Stimulated activated naive CD8-positive, alpha-beta T cell treated with anti-CD3 and anti-CD28 coated beads, Interleukin-15, amount 100 ng/mL, for 72 hours (primary cell): Measurements from ENCODE around the gene AGMAT.
A peak's percentile ranks its signal among the peaks of the same experiment; 100 is the strongest.

Source experiments
- ATAC-seq: fragments of 150-1000 bp; cut with Tn5 transposase; 2 replicates; pipeline ENCODE4 v1.10.0; 2021; ENCODE audit warnings: mild to moderate bottlenecking, moderate library complexity
- DNase-seq, 2 donors: peaks; one replicate each; pipeline ENCODE4 v3.0.0; 2021 to 2022
- H3K27ac Mint-ChIP-seq, 2 donors: one replicate each; pipeline ENCODE4 v1.8.0; 2022; ENCODE audit warnings: mild to moderate bottlenecking in 2 of 2, mixed read lengths in 2 of 2, moderate library complexity in 2 of 2
- H3K27me3 Mint-ChIP-seq: one replicate; pipeline ENCODE4 v1.8.0; 2022; ENCODE audit warnings: mixed read lengths
- H3K4me1 Mint-ChIP-seq: one replicate; pipeline ENCODE4 v1.8.0; 2022; ENCODE audit warnings: mild to moderate bottlenecking, mixed read lengths
- H3K4me3 Mint-ChIP-seq, 2 donors: one replicate each; pipeline ENCODE4 v1.8.0; 2022; ENCODE audit warnings: mild to moderate bottlenecking in 2 of 2, mixed read lengths in 2 of 2, moderate library complexity in 1 of 2
- H3K9me3 Mint-ChIP-seq, 2 donors: one replicate each; pipeline ENCODE4 v1.8.0; 2022; ENCODE audit warnings: mixed read lengths in 2 of 2

AGMAT gene

DNA sequence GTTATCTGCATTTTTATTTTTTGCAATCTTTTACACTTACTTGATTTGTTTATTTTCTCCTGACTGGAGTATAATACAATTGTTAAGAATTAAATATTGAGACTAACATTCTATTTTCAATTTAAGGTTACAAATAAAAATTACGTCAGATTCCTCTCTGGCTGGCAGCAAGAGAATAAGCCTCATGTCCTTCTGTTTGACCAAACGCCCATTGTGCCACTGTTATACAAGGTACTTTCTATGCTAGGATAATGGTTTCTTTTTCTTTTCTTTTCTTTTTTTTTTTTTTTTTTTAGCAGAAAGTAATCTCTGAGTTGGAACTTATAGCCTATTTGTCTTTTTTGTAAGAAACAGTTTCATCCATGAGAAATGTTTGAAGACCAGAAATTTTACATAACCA, 38.2 kb downstream of the AGMAT start:
- no peaks in the 10 kb centered on the region for H3K4me1 Mint-ChIP-seq
- H3K4me3 Mint-ChIP-seq, result no peak overlapping the region
- ATAC-seq, result no peak
- no peaks in the 10 kb centered on the region for H3K27me3 Mint-ChIP-seq
- no peak overlapping the region for H3K27ac Mint-ChIP-seq
- no peak for DNase-seq
- H3K9me3 Mint-ChIP-seq, result no peaks in the 10 kb centered on the region

DNA sequence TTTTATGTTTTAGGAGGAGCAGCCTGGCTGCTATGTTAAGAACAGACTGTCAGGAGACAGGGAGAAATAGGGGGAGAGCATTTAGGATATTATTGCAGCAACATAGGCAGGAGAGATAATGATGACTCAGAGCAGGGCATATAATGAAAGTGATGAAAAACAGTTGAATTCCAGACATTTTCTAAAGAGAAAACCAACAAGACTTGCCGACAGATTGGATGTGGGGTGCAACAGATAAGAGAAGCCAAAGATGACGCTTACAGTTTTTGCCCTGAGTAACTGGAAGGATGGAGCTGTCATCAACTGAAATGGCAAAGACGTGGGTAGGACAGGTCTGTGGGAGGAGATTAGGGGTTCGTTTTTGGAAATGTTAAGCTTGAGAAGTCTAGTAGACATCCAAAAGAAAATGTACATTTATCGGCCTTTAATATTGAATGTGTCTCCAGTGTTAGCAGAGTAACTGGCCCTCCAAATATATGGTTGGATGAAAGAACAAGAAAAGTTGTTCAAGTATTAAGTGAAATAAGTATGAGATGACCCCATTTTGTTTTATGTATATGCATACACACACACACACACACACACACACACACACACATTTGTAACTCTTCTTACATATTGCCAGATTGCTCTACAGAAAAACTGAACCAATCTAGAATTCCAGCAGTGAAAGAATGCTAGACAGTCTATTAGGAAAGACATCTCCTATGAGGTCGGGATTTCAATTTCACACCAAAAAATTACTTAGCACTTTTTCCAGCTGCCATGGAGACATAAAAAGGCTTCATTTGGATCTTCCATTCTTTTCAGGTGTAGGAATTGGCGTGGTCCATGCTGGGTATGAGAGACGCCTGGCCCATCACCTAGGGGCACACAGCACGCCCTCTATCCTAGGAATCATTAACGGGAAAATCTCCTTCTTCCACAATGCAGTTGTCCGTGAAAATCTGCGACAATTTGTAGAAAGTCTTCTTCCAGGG, 41.0 kb downstream of the AGMAT start:
- no peak for ATAC-seq
- no peaks in the 10 kb centered on the region for H3K9me3 Mint-ChIP-seq
- no peak overlapping the region for H3K27ac Mint-ChIP-seq
- no peaks in the 10 kb centered on the region for H3K27me3 Mint-ChIP-seq
- no peak for DNase-seq
- H3K4me3 Mint-ChIP-seq, result no peak overlapping the region
- no peaks in the 10 kb centered on the region for H3K4me1 Mint-ChIP-seq

DNA sequence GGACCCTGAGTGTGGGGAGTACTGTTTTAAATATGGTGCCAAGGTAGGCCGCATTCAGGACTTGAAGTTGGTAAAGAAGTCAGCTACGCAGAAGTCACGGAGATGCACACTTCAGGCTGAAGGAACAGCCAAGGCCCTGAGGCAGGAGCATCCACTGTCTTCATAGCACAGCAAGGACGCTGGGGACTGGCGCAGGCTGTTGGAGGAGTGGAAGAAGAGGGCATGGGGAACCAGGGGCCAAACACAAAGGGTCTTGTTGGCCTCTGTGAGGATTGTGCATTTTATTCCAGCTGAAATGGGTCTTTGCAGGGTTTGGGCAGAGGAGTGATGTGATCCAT, 41.6 kb downstream of the AGMAT start:
- no peak for ATAC-seq
- no peaks in the 10 kb centered on the region for H3K4me1 Mint-ChIP-seq
- no peak overlapping the region for H3K4me3 Mint-ChIP-seq
- no peak overlapping the region for H3K27ac Mint-ChIP-seq
- H3K27me3 Mint-ChIP-seq, result no peaks in the 10 kb centered on the region
- no peaks in the 10 kb centered on the region for H3K9me3 Mint-ChIP-seq
- DNase-seq, result no peak

DNA sequence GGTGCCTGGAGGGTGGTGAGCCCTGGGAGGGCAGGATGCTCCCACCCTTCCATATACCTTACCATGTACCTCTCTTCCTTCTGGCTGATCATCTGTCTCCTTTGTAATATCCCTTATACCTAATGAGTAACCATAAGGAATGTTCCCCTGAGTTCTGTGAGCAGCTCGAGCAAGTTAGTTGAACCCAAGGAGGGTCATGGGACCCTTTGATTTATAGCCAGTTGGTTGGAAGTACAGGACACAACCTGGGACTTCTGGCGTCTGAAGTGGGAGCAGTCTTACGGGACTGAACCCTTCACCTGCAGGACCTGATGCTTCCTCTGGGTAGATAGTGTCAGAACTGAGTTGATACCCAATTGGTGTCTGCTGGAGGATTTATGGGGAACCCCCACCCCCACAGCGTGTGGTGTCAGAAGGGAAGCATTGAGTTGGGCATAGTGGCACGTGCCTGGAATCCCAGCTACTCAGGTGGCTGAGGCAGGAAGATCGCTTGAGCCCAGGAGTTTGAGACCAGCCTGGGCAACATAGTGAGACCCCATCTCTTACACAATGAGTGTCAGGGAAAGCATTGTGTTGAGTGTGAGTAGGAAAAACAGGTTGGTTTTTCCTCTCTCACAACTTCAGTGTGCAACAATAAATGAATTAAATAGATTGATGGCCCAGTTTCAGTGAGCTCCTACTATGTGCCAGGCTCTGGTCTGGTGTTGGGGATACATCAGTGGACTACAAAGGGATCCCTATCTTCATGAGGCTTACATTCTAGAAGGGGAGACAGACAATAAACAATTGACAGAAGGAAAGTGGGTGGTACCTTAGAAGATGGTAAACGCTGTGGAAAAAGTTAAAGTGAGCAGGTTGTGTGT, 42.2 kb downstream of the AGMAT start:
- Mint-ChIP-seq H3K9me3 (no peaks in the 10 kb centered on the region), H3K4me1 (no peaks in the 10 kb centered on the region), H3K27ac (peak overlapping the region in 1 of 2 donors; percentile 31), H3K27me3 (no peaks in the 10 kb centered on the region), H3K4me3 (no peak overlapping the region)
- ATAC-seq (no peak), DNase-seq (no peak)

DNA sequence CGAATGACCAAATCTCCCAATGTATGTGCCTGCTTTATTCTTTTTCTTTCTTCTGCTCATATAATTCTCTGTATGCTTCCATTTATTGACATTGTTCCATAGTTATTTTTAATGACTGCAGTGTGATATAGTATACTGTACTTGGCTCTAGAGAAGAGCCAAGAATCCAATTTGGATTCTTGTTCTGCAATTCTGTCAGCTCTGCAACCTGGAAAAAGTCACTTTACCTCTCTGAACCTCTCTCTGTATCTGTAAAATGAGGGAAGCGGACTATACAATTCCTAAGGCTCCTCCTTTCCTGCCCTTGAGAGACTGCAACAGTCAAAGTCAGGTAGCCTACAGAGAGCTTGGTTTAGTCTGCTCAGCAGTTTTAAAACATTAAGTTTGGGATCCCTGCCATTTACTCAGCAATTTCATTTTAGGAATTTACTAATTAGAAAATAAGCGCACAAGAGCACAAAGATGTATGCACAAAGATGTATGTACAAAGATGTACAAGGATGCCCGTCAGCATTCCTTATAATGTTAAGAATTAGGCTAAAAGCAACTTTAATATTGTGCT, 43.5 kb downstream of the AGMAT start:
- Mint-ChIP-seq H3K27ac (peak overlapping the region in 1 of 2 donors; percentile 4), H3K4me3 (no peak overlapping the region), H3K4me1 (no peaks in the 10 kb centered on the region), H3K9me3 (no peaks in the 10 kb centered on the region), H3K27me3 (no peaks in the 10 kb centered on the region)
- ATAC-seq (no peak), DNase-seq (no peak)

DNA sequence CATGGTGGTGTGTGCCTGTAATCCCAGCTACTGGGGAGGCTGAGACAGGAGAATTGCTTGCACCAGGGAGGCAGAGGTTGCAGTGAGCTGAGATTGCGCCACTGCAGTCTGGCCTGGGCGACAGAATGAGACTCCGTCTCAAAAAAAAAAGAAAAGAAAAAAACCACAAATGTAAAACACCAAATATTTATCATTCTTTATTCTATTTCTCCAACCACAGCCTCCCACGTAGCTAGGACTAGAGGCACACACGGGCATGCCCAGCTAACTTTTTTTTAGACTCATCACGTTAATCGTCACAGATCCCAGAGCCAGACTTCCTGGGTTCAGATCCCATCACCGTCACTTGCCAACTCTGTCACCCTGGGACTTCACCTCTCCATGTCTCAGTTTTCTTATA, 44.7 kb downstream of the AGMAT start:
- Mint-ChIP-seq H3K27ac (peak overlapping the region in 1 of 2 donors; percentile 64), H3K9me3 (no peaks in the 10 kb centered on the region), H3K4me1 (no peaks in the 10 kb centered on the region), H3K4me3 (no peak overlapping the region), H3K27me3 (no peaks in the 10 kb centered on the region)
- DNase-seq (no peak), ATAC-seq (no peak)

DNA sequence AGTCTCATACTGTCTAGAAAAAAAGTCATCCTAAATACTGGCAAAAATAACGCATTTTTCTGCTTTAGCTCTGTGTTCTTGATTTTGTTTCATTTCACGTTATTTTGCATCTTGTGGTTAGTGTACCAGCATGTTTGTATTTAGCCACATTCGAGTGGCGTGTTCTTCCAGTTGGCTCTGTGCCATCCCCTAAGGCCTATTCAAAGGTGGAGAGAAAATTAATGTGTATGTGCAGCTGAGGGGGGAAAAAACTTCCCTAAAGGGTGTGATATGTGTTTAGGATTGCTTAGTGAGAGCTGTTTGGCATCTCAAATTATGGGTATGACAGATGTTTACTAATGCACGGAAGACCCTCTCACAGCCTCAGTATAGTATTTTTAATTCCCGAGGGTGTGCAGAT, 46.1 kb downstream of the AGMAT start:
- H3K4me3 Mint-ChIP-seq, result no peak overlapping the region
- no peak overlapping the region for H3K27ac Mint-ChIP-seq
- H3K9me3 Mint-ChIP-seq, result no peaks in the 10 kb centered on the region
- H3K4me1 Mint-ChIP-seq, result no peaks in the 10 kb centered on the region
- DNase-seq, result no peak
- H3K27me3 Mint-ChIP-seq, result no peaks in the 10 kb centered on the region
- no peak for ATAC-seq

DNA sequence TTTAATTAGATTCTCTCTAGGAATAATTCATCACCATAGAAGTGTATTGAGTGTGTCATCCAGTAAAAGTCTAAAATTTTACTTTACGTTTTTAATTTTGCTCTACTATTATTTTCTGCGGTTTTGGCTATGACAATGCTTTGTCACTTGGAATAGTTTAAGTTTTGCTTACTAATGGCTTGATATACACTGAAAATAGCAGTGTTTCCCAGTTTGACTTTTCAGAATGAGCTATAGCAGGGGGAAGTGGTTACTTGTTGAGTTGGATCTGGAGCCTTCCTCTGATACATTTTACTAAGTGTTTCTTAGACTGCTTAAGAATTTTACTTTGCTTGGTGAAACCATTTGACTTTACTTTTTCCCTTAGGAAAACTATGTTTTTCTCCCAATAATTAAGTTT, 53.2 kb downstream of the AGMAT start:
- Mint-ChIP-seq H3K9me3 (no peaks in the 10 kb centered on the region), H3K27ac (no peak overlapping the region), H3K4me1 (peaks cover 18% of the 10 kb centered on the region), H3K4me3 (no peak overlapping the region), H3K27me3 (no peaks in the 10 kb centered on the region)
- no peak for DNase-seq
- no peak for ATAC-seq

DNA sequence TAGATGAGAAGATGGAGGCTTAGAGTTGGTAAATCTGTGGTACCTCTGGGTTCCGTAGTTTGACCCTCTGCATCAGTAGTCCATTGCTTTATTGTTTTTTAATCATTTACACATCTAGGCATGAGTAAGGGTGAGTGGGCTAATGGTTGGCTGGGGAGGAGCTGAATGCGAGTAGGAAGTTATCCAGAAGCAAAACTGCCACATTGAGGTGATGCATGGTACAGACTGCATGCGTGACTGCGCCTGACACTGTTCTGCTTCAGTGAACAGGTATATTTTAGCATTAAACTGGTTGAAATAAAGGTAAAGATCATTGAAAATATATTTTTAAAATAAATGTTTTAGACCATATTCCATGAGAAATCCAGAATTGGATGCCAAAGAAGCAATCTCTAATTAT, 53.8 kb downstream of the AGMAT start:
- no peak overlapping the region for H3K4me3 Mint-ChIP-seq
- H3K4me1 Mint-ChIP-seq, result peaks cover 24% of the 10 kb centered on the region
- H3K9me3 Mint-ChIP-seq, result no peaks in the 10 kb centered on the region
- no peak for ATAC-seq
- no peak overlapping the region for H3K27ac Mint-ChIP-seq
- DNase-seq, result no peak
- no peaks in the 10 kb centered on the region for H3K27me3 Mint-ChIP-seq

DNA sequence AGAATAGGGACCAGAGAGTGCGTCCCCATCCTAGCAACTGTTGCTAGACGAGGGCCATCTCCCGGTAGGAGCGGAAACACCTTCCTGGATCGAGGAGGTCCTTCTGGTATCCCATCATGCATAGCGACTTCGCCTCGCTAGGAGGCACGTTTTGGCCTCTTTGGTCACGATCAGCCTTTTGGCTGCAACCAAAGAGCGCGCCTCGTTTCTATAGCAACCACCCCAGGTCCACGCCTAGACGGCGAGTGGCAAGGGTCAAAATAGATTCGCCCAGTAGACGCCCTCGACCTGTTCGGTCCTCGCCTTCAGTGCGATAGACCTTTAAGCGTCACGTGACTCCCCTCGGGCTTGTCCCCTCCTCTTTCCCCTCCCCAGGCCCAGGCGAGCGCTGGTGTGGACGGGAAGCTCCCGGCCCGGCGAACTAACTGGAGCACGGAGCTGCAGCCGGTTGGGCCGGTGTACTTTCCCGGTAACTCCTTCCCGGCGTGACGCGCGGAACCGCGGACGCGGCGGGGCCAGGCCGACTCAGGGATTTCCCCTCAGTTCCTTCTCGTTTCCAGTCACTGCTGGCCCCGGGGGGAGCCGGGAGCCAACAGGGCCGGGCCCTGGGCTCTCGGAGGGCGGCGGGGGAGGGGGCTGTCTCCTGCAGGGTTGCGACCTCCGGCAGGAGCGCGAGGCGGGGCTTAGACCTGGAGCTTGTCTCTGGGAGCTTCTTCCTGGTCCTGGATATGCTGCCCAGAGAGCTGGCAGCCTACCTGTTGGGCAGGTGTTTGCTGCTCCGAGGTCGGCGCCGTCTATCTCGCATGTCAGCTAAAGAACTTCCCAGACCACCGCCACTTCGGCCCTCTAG, 58.1 kb downstream of the AGMAT start, which contains the start of gene DNAJC16:
Gene DNAJC16 (plus strand): TSS at position 359 of the 850 bp plus-strand sequence. CDS start 2,258 bp downstream, outside the sequence.
- peaks cover 44% of the 10 kb centered on the region for H3K4me1 Mint-ChIP-seq
- H3K27ac Mint-ChIP-seq, result peak within 1 kb of the TSS; percentile 96
- H3K27me3 Mint-ChIP-seq, result no peaks in the 10 kb centered on the region
- DNase-seq (peak; percentile 97 to 99), ATAC-seq (peak; percentile 78)
- peak within 1 kb of the TSS; percentile 93 to 95 for H3K4me3 Mint-ChIP-seq
- no peaks in the 10 kb centered on the region for H3K9me3 Mint-ChIP-seq

DNA sequence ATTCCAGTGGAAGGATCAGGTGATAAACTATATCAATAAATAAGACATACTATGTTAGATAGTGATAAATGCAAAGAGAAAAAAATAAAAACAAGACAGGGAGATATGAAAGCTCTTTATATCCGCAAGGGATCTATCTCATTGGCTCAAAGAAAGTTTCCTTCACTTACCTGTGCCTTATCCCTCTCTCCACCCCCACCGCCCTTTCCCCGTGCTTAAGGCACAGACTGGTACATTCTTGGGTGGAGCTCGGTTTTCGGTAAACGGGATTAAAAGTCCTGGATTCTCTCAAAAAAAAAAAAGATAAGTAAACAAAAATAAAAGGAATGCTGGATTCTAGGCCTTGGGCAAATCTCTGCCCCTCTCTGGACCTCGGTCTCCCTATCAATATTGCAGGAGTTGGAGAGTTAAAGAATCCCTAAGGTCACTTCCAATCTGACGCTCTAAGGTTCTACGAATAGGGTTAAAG, 58.8 kb downstream of the AGMAT start:
- peak overlapping the region; percentile 73 to 96 for H3K27ac Mint-ChIP-seq
- H3K27me3 Mint-ChIP-seq, result no peaks in the 10 kb centered on the region
- peaks cover 51% of the 10 kb centered on the region for H3K4me1 Mint-ChIP-seq
- ATAC-seq (no peak), DNase-seq (no peak)
- no peaks in the 10 kb centered on the region for H3K9me3 Mint-ChIP-seq
- H3K4me3 Mint-ChIP-seq, result peak overlapping the region; percentile 93 to 95

DNA sequence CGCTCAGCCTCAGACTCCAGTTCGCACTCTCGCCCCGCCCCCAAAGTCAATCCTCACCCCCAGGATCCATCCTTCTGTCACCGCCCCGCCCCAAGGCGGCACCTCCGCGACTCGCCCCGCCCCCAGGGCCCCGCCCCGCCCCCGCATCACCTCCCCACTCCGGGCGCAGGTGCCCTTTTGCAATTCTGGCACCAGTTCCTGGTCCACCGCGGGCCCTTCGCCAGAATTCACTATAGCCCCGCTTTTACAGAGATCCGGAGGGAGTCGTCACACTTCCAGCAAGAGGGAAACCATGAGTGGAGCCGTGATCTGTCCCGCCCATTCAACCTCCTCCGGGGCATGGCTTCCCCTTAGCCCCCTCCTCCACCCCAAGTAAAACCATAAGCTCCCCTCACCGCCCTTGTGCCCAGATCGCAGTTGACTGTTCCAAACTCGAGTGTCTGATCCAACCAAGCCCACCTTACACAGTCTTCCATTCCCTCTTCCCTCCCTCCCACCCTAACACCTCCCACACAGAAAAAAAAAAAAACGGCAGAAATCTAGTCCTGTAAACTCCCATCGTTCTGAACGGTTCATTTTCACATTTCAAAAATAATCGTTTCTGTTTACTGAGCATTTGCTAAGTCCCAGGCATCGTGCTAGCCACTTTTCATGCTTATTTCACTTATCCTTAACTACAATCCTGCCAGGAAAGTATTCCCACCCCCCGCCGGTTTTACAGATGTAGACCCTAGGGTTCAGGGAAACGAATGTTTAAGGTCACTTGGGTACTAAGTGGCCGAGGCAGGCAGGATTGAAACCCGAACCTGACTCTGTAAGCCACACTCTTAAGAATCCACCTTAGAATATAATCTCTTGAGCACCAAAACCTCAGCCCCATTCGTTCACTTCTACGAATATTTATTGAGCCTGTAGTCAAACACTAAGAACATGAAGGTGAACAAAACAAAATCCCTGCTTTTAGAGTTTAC, 59.5 kb downstream of the AGMAT start:
- peak; percentile 100 for DNase-seq
- H3K9me3 Mint-ChIP-seq, result no peaks in the 10 kb centered on the region
- peak; percentile 62 for ATAC-seq
- no peaks in the 10 kb centered on the region for H3K27me3 Mint-ChIP-seq
- H3K27ac Mint-ChIP-seq, result peak overlapping the region; percentile 96 to 99
- H3K4me3 Mint-ChIP-seq, result peak overlapping the region; percentile 93 to 95
- peaks cover 52% of the 10 kb centered on the region for H3K4me1 Mint-ChIP-seq

DNA sequence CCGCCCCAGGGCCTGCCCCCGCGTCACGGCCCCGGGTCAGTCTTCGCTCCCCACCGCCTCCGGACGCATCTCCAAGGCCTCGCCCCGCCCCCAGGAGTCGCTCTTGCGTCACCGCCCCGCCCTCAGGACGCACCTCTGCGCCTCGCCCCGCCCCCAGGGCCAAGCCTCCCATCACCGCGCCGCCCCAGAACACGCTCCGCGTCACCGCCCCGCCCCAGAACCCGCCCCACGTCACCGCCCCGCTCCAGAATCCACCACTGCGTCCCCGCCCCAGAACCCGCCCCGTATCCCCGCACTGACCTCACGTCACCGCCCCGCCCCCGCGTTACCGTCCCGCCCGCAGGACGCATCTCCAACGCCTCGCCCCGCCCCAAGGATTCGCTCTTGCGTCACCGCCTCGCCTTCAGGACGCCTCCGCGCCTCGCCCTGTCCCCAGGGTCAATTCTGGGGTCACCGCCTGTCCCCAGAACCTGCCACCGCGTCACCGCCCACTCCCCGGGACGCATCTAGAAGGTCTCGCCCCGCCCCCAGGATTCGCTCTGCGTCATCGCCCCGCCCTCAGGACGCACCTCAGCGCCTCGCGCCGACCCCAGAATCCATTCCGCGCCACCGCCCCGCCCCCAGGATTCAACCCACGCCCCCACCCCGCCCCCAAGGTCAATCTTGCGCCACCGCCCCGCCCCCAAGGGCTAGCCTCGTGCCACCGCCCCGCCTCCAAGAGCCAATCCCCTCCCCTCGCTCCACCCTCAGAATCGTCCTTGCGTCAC, 60.4 kb downstream of the AGMAT start:
- no peaks in the 10 kb centered on the region for H3K27me3 Mint-ChIP-seq
- ATAC-seq, result peak; percentile 68
- H3K4me1 Mint-ChIP-seq, result peaks cover 52% of the 10 kb centered on the region
- peak; percentile 100 for DNase-seq
- no peaks in the 10 kb centered on the region for H3K9me3 Mint-ChIP-seq
- H3K4me3 Mint-ChIP-seq, result peak overlapping the region; percentile 93 to 95
- peak overlapping the region; percentile 99 for H3K27ac Mint-ChIP-seq
